CD4-positive, alpha-beta T cell treated with Interleukin-6 for 4 hours (primary cell): ENCODE data around the gene RMI1.

Experiments
- DNase-seq: peaks from one replicate; pipeline ENCODE4 v3.0.0-alpha.2; 2020; ENCODE audit warnings: mixed read lengths

RMI1 gene

DNA sequence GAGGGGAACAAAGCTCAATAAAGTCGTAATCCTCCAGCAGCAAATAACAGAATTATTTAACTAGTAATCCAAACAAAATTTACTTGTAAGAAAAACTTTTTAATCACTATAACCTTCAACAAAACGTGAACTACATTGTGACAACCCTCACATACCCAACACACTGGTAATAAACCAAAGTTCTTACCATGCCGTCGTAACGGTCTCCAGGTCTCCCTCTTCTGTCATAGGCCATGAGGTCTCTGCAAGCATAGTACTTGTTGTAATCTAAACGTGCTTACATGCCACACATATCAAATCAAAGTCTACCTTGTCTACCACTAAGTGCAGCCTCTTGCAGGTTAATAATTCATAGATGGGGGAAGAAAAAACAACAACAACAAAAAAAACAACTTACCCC, 9.1 kb upstream of the RMI1 start:
- DNase-seq = no peak

- no peak for DNase-seq
Measured at GRCh38 chr9:83972286-83972685, 8.3 kb upstream of the RMI1 start.

DNA sequence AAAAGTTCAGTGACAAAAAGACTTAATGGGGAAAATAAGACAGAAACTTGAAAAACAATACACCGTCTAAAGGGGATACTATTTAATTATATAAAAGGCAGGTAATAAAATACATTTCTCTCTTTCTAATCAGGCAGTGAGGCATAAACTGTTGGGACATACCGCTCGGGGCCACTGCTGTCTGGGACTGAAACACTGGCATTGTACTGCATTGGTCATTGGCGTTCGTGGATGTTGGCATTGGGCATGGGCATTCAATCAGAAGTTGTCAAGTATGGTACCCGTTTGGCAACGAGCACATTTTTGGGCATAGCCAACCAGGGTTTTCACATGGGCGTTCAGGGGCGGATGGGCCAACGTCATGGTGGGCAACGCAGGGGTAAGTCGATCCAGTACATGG, 5.3 kb upstream of the RMI1 start:
- no peak for DNase-seq

DNA sequence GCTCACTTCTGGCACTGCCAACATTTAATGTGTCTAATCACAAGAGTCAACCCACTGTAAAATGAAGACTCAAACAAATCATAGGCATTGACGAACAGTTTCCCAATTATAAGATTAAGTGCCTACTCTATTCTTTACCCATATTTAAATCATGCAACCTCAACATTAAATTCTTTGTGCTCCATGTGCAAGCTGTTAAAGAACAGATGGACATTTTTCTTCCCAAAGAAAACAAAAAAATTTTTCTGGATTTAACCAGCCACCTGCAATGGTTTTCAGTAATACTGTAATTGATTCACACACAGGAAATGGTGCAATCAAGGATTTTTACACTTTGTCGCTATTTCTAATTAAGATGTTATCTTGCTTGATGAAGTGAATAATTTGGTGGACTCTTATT, 4.2 kb upstream of the RMI1 start:
- no peak for DNase-seq

GRCh38 chr9:83977196-83977595, 3.4 kb upstream of the RMI1 start:
- no peak for DNase-seq

GRCh38 chr9:83978992-83979811, 1.4 kb upstream of the RMI1 start:
- peak; percentile 91 for DNase-seq

DNA sequence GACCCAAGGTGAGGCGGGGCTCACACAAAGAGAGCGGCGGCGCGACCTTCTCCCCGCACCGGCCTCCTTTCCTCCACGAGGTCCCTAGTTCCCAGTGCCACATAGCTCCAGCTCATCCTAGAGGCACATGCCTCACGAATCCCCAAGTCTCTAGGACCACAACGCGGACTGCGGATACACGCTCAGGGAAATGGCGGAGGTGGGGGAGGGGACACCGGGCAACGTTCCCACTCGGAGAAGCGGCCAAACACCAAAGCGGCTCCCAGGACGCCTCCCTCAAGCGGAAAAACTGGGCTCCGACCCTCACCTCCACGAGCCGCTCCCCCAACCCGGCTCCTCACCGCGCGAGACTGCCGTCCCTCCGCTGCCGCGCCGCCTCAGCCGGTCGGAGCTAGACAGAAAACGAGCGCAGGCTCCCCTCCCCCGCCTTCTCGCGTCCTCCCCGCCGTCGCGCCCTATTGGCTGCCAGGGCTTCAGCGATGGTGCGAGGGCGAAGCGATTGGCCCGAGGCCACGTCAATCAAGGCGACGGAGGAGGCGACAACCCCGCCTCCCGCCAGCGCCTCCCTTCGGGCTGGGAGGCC, 702 bp upstream of the RMI1 start, which contains the start of gene HNRNPK:
HNRNPK (minus strand) TSS at position 404 of the 583 bp plus-strand sequence. CDS start 1,963 bp downstream, outside the sequence.
- DNase-seq = peak; percentile 99

GRCh38 chr9:83981126-83981871, 694 bp downstream of the RMI1 start:
- peak; percentile 25 for DNase-seq

DNA sequence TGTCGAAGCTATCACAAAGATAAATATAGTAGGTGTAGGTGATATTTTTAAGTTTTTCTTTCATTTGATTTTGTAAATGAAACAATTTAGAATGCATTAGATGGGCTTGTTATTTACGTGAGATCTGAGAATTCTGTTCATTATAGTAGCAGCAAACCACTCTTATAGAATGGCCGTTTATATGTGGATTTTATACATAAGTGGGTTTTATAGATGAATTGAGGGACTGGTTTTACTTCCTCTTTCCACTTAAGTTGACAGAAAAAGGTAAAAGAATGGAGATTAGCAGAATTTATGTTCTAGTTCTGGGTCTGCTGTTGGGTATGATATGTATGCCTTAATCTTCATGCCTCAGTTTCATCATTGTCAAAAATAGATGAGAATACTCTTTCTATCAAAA, 5.6 kb downstream of the RMI1 start:
- no peak for DNase-seq

GRCh38 chr9:83986765-83987401, 6.3 kb downstream of the RMI1 start:
- no peak for DNase-seq

DNA sequence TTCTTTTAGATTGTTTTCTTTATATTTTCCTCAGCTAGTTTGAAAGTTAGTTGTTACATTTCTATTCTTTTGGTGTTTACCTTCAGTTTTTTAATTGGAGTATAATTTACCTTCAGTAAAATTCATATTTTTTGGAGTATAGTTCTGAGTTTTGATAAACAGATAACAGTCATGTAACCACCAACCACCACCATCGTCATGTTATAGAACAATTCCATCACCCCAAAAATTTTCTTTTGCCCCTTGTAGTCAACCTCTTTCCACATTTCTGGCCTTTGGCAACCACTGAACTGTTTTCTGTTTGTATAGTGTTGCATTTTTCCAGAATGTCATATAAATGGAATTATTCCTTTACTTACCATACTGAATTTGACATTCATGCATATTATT, 6.8 kb downstream of the RMI1 start:
- no peak for DNase-seq

- no peak for DNase-seq
Measured at GRCh38 chr9:83988411-83988810, 7.8 kb downstream of the RMI1 start.

DNA sequence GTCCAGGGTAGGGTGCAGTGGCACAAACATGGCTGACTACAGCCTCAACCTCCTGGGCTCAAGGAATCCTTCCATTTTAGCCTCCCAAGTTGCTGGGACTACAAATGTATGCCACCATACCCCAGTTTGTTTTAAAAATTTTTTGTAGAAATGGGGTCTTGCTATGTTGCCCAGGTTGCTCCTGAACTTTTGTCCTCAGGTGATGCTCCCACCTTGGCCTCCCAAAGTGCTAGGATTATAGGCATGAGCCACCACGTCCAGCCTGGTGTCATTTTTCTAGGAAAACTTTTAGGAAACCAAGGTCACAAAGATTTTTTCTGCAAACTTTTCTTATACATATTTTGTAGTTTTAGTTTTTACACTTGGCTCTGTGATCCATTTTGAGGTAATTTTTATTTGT, 10.8 kb downstream of the RMI1 start:
- DNase-seq = no peak

DNA sequence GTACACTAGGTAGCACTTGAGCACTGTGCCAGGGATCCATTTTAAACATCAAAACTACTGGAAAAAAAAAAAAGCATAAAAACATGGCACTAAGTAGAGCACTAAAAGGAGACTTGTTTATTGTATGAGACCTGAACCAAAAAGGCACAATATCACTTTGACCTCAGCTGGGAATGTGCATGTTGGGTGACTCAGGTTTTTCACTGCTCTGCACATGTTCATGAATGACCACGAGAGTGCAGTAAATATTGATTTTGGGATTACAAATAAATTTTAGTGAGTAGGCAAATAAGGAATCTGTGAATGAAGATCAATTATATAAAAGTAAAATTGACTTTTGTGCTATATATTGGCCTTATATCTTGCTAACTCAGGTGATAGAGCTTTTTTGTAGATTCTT, 11.8 kb downstream of the RMI1 start:
- DNase-seq = no peak

- no peak for DNase-seq
Measured at GRCh38 chr9:83992901-83993300, 12.3 kb downstream of the RMI1 start.

DNA sequence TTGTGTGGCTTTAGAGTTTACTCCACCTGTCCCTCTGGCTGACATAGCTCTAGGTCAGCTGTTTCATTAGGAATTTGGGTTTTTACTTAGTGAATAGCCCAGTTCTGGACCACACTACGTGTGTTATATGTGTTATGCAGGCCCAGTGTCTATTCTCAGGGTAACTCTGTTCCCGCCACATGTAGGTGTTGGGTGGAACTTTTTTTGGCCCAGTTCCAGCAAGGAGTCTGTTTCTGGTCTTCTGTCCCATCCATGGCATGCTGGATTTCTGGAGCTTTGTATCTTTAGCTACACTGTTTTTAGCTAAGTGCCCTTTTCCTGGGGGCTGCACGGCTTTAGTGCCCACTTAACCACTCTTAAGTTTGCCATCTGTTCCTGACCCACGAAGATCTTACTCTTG, 15.5 kb downstream of the RMI1 start:
- no peak for DNase-seq

- no peak for DNase-seq
Measured at GRCh38 chr9:83999141-83999918, 18.7 kb downstream of the RMI1 start.

DNA sequence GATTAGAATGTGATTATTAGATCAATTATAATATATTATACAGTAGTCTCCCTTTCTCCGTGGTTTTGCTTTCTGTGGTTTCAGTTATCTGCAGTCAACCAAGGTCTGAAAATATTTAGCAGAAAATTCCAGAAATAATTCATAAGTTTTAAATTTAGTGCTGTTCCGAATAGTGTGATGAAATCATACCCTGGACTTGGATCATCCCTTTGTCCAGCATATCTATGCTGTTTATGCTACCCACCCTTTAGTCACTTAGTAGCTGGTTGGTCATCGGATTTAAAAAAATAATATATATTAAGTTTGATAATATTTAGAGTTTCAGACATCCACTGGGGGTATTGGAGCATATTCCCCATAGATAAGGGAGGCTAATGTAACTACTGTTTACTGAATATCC, 19.6 kb downstream of the RMI1 start:
- DNase-seq = no peak

DNA sequence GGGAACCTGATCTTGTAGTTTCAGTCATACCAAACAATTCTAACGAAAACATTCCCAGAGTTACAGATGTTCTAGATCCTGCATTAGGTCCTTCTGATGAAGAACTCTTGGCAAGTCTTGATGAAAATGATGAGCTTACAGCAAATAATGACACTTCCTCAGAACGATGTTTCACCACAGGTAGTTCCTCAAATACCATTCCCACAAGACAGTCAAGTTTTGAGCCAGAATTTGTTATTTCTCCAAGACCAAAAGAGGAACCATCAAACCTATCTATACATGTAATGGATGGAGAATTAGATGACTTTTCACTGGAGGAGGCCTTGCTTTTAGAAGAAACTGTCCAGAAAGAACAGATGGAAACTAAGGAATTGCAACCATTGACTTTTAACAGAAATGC, 21.0 kb downstream of the RMI1 start:
- DNase-seq = no peak

- no peak for DNase-seq
Measured at GRCh38 chr9:84002344-84002743, 21.7 kb downstream of the RMI1 start.

DNA sequence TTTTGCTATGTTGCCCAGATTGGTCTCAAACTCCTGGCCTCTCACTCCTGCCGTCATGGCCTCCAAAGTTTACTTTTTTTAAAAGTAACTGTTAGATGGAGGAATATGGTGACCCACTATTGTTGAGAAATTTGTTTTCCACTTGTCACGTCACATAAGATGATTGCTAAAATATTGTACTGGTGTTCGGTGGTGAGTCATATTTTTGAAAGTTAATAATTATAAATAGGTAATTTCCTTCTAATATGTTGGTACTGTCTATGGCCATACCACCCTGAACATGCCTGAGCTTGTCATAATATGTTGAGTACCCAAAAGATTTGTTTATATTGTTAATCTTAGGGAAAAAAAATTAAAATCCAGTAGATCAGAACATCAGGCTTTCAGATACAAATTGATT, 22.6 kb downstream of the RMI1 start:
- no peak for DNase-seq

GRCh38 chr9:84007662-84008061, 27.1 kb downstream of the RMI1 start:
- no peak for DNase-seq
